CD4-positive, CD25-positive, alpha-beta regulatory T cell (primary cell): ENCODE results near the gene GJC1. TPM values are rescaled to one million over a fixed set of nuclear protein-coding genes. Genes with fewer than 3 reads are reported as not detected.
A peak's percentile ranks its signal among the peaks of the same experiment; 100 is the strongest.

ENCODE experiments used
- ATAC-seq, 2 donors: fragments of 150-1000 bp; cut with Tn5 transposase; one replicate each; pipeline ENCODE4 v1.10.0; 2021; ENCODE audit warnings: low read depth in 2 of 2, moderate number of reproducible peaks in 2 of 2, moderate library complexity in 1 of 2
- DNase-seq, 3 donors: peaks; one replicate each; pipeline versions ENCODE4 v3.0.0 to v3.0.0-alpha.2; 2012 to 2022; ENCODE audit warnings: mixed read lengths in 1 of 3
- H3K27ac ChIP-seq: one replicate; pipeline ENCODE4 v1.7.0; 2013; ENCODE audit warnings: mild to moderate bottlenecking, low read length; ENCODE audit not compliant: insufficient read depth, poor library complexity, severe bottlenecking
- H3K27me3 ChIP-seq: one replicate; pipeline ENCODE4 v1.7.0; 2013; ENCODE audit warnings: low read length; ENCODE audit not compliant: control insufficient read depth, insufficient read depth
- H3K36me3 ChIP-seq: one replicate; pipeline ENCODE4 v1.7.0; 2013; ENCODE audit warnings: mild to moderate bottlenecking, low read length, moderate library complexity; ENCODE audit not compliant: control insufficient read depth, insufficient read depth
- H3K4me1 ChIP-seq: 2 replicates; pipeline ENCODE4 v1.7.0; 2013; ENCODE audit warnings: mild to moderate bottlenecking, low read length; ENCODE audit not compliant: insufficient read depth, control insufficient read depth, poor library complexity, severe bottlenecking
- H3K4me3 ChIP-seq: one replicate; pipeline ENCODE4 v1.7.0; 2013; ENCODE audit warnings: low read depth, mild to moderate bottlenecking, low read length, moderate library complexity
- H3K9me3 ChIP-seq, 2 experiments: 1 replicate in 1 of 2; 2 replicates in 1 of 2; pipeline ENCODE4 v1.7.0; 2013; ENCODE audit warnings: low read length in 2 of 2, mild to moderate bottlenecking in 1 of 2, moderate library complexity in 1 of 2; ENCODE audit not compliant: control insufficient read depth in 2 of 2
- H3K27ac Mint-ChIP-seq, 3 donors: one replicate each; pipeline ENCODE4 v1.8.0; 2020 to 2022; ENCODE audit warnings: mild to moderate bottlenecking in 3 of 3, mixed read lengths in 3 of 3, moderate library complexity in 2 of 3
- H3K27me3 Mint-ChIP-seq: one replicate; pipeline ENCODE4 v1.8.0; 2022; ENCODE audit warnings: mild to moderate bottlenecking, mixed read lengths
- H3K36me3 Mint-ChIP-seq: one replicate; pipeline ENCODE4 v1.8.0; 2020; ENCODE audit warnings: mixed read lengths
- H3K4me1 Mint-ChIP-seq, 4 donors: one replicate each; pipeline ENCODE4 v1.8.0; 2020 to 2022; ENCODE audit warnings: mixed read lengths in 4 of 4, mild to moderate bottlenecking in 1 of 4
- H3K4me3 Mint-ChIP-seq, 4 donors: one replicate each; pipeline ENCODE4 v1.8.0; 2020 to 2022; ENCODE audit warnings: mild to moderate bottlenecking in 4 of 4, mixed read lengths in 4 of 4, moderate library complexity in 3 of 4
- H3K9me3 Mint-ChIP-seq, 7 donors: one replicate each; pipeline ENCODE4 v1.8.0; 2020 to 2022; ENCODE audit warnings: mixed read lengths in 7 of 7, mild to moderate bottlenecking in 3 of 7, moderate library complexity in 2 of 7
- polyA plus RNA-seq, 4 donors: library from polyadenylated mRNA; unstranded; fragments of 300-500 nt; fragmentation: Illumina TruSeq; gene quantifications; one replicate each; pipeline ENCODE4 v1.2.3, GENCODE V29; 2021
- total RNA-seq: library from RNA; stranded (reverse); gene quantifications from one replicate; pipeline ENCODE4 v1.2.3, GENCODE V29; 2022

The GJC1 gene
- total and polyA plus RNA-seq, 5 donors from 2014 or later: not detected

- Mint-ChIP-seq H3K36me3 (no peaks in the 10 kb centered on the region), H3K27ac (no peak overlapping the region), H3K4me1 (no peaks in the 10 kb centered on the region), H3K4me3 (no peak overlapping the region), H3K9me3 (no peaks in the 10 kb centered on the region), H3K27me3 (peaks cover 26% of the 10 kb centered on the region)
- no peaks in the 10 kb centered on the region for H3K4me1 ChIP-seq
- H3K9me3 ChIP-seq: no peaks in the 10 kb centered on the region
- no peaks in the 10 kb centered on the region for H3K36me3 ChIP-seq
- no peaks in the 10 kb centered on the region for H3K27me3 ChIP-seq
- H3K4me3 ChIP-seq: no peak overlapping the region
- H3K27ac ChIP-seq: no peak overlapping the region
- DNase-seq (no peak), ATAC-seq (no peak)
Observed at GRCh38 chr17:44768505-44769142, 61.5 kb downstream of the GJC1 start.

- Mint-ChIP-seq H3K27me3 (peaks cover 29% of the 10 kb centered on the region), H3K4me3 (no peak overlapping the region), H3K9me3 (no peaks in the 10 kb centered on the region), H3K36me3 (no peaks in the 10 kb centered on the region), H3K4me1 (no peaks in the 10 kb centered on the region), H3K27ac (no peak overlapping the region)
- Histone ChIP-seq H3K9me3 (no peaks in the 10 kb centered on the region), H3K27ac (no peak overlapping the region), H3K27me3 (no peaks in the 10 kb centered on the region), H3K36me3 (no peaks in the 10 kb centered on the region), H3K4me1 (no peaks in the 10 kb centered on the region), H3K4me3 (no peak overlapping the region)
- DNase-seq: no peak
- no peak for ATAC-seq
Observed at GRCh38 chr17:44767493-44767892, 62.6 kb downstream of the GJC1 start.

DNA sequence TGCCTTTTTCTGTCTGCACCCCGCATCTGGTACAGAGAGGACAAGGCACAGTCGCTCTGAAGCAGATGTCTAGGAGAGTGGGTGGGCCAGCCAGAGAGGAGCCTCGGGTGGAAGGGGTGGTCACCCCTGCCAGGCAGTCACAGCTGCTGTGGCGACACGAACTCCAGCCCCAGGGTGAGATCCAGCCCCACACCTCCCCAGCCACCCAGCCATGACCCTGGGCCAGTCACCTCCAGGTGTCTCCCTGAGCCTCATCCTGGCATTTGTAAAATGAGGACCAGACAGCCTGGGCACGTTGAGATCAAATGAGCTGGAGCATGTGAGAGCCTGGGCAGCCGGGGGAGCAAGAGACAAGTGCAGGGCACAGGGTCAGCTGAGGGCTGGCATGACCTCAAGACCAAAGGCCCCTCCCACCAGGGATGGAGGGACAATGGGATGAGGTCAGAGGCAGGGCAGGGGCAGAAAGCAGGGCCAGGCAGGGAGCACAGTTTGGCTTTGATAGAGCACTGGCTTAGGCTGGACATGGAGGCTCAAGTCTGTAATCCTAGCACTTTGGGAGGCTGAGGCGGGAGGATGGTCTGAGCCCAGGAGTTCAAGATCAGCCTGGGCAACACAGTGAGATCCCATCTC, 63.6 kb downstream of the GJC1 start:
- Mint-ChIP-seq H3K9me3 (no peaks in the 10 kb centered on the region), H3K27ac (no peak overlapping the region), H3K27me3 (peaks cover 29% of the 10 kb centered on the region), H3K4me3 (no peak overlapping the region), H3K36me3 (no peaks in the 10 kb centered on the region), H3K4me1 (no peaks in the 10 kb centered on the region)
- Histone ChIP-seq H3K4me1 (no peaks in the 10 kb centered on the region), H3K36me3 (no peaks in the 10 kb centered on the region), H3K27me3 (no peaks in the 10 kb centered on the region), H3K9me3 (no peaks in the 10 kb centered on the region), H3K27ac (no peak overlapping the region), H3K4me3 (no peak overlapping the region)
- ATAC-seq (no peak), DNase-seq (no peak)

DNA sequence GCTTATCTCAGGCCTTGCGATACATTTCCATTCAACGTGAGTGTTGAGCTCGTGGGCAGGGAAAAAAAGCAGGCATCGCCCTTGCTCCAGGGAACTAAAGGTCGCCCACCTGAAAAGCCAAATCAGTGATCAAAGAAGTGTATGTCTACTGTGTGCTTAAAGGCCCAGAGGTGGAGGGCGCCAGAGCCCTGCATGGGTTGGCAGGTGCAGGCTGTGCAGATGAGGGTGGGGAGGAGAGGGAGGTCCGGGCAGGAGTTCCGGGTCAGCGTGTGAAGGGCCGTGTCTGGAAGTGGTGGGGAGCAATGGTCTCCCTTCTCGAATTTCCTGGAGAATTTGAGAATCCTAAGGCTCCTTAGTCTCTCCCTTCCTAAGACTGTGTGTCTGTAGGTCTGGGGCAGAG, 64.1 kb downstream of the GJC1 start:
- Histone ChIP-seq H3K4me3 (no peak overlapping the region), H3K36me3 (no peaks in the 10 kb centered on the region), H3K9me3 (no peaks in the 10 kb centered on the region), H3K27me3 (no peaks in the 10 kb centered on the region), H3K27ac (no peak overlapping the region), H3K4me1 (no peaks in the 10 kb centered on the region)
- peaks cover 34% of the 10 kb centered on the region for H3K27me3 Mint-ChIP-seq
- no peaks in the 10 kb centered on the region for H3K4me1 Mint-ChIP-seq
- H3K27ac Mint-ChIP-seq: peak overlapping the region in 1 of 3 donors; percentile 5
- no peak overlapping the region for H3K4me3 Mint-ChIP-seq
- no peak for ATAC-seq
- H3K9me3 Mint-ChIP-seq: no peaks in the 10 kb centered on the region
- H3K36me3 Mint-ChIP-seq: no peaks in the 10 kb centered on the region
- no peak for DNase-seq

- peaks cover 0 to 1% (median 0%) of the 10 kb centered on the region in 4 donors for H3K4me1 Mint-ChIP-seq
- H3K27me3 ChIP-seq: no peaks in the 10 kb centered on the region
- no peak overlapping the region for H3K27ac ChIP-seq
- H3K9me3 Mint-ChIP-seq: no peaks in the 10 kb centered on the region
- no peak overlapping the region for H3K4me3 ChIP-seq
- no peaks in the 10 kb centered on the region for H3K9me3 ChIP-seq
- H3K4me3 Mint-ChIP-seq: no peak overlapping the region
- peaks cover 12% of the 10 kb centered on the region for H3K4me1 ChIP-seq
- no peak for DNase-seq
- no peak overlapping the region for H3K27ac Mint-ChIP-seq
- H3K36me3 ChIP-seq: no peaks in the 10 kb centered on the region
- peaks cover 39% of the 10 kb centered on the region for H3K27me3 Mint-ChIP-seq
- ATAC-seq: no peak
- H3K36me3 Mint-ChIP-seq: no peaks in the 10 kb centered on the region
Observed at GRCh38 chr17:44763170-44763569, 66.9 kb downstream of the GJC1 start.

DNA sequence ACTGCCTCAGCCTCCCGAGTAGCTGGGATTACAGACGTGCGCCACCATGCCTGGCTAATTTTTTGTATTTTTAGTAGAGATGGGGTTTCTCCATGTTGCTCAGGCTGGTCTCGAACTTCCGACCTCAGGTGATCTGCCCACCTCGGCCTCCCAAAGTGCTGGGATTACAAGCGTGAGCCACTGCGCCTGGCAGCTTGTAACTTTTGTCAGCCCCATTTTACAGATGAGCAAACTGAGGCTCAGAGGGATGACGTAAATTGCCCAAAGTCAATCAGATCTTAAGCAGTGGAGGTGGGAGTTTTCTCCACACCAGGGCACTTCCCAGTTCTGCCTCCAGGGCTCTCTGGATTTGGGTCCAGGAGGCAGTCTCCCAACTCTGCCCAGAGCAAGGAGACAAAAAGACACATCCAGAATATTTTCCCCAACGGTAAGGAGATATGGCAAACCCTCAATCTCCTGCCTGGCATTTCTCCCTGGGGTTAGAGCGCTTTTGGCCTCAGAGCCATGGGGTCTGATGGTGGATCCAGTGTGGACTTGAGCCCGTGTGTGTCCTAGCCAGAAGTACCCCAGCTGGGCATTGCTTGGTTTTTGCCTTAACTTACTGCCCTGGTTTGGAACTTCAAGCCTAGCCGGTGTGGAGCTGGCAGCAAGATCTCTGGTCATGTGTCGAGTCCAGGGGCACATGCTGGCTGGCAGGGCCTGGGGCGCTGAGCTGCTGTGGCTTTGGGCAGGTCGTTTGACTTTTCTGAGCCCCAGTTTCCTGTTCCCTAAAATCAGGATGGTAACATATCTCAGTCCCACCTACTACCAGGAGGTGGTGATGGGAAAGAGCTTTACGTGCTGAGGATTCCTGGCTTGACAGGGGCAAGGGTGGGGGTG, 67.9 kb downstream of the GJC1 start:
- ATAC-seq: no peak
- no peak overlapping the region for H3K27ac ChIP-seq
- Mint-ChIP-seq H3K9me3 (no peaks in the 10 kb centered on the region), H3K36me3 (no peaks in the 10 kb centered on the region), H3K27me3 (peaks cover 48% of the 10 kb centered on the region), H3K4me1 (peaks cover 0 to 4% (median 0%) of the 10 kb centered on the region in 4 donors), H3K27ac (no peak overlapping the region), H3K4me3 (no peak overlapping the region)
- H3K36me3 ChIP-seq: no peaks in the 10 kb centered on the region
- no peak for DNase-seq
- H3K9me3 ChIP-seq: no peaks in the 10 kb centered on the region
- H3K27me3 ChIP-seq: no peaks in the 10 kb centered on the region
- no peak overlapping the region for H3K4me3 ChIP-seq
- H3K4me1 ChIP-seq: peaks cover 12% of the 10 kb centered on the region

- H3K4me1 ChIP-seq: peaks cover 12% of the 10 kb centered on the region
- H3K9me3 Mint-ChIP-seq: no peaks in the 10 kb centered on the region
- DNase-seq: no peak
- H3K4me3 ChIP-seq: no peak overlapping the region
- H3K36me3 Mint-ChIP-seq: no peaks in the 10 kb centered on the region
- no peak overlapping the region for H3K27ac ChIP-seq
- peak overlapping the region in 3 of 4 donors; percentile 14 to 43 (median 39) for H3K4me3 Mint-ChIP-seq
- H3K4me1 Mint-ChIP-seq: peaks cover 0 to 4% (median 0%) of the 10 kb centered on the region in 4 donors
- no peaks in the 10 kb centered on the region for H3K9me3 ChIP-seq
- no peaks in the 10 kb centered on the region for H3K36me3 ChIP-seq
- no peak for ATAC-seq
- peaks cover 44% of the 10 kb centered on the region for H3K27me3 Mint-ChIP-seq
- H3K27me3 ChIP-seq: no peaks in the 10 kb centered on the region
- no peak overlapping the region for H3K27ac Mint-ChIP-seq
Observed at GRCh38 chr17:44760474-44761308, 69.4 kb downstream of the GJC1 start.
